ENCODE results near the gene DSG3. TPM values are rescaled to one million over a fixed set of nuclear protein-coding genes. Genes with fewer than 3 reads are reported as not detected.
A peak's percentile ranks its signal among the peaks of the same experiment; 100 is the strongest.

The DSG3 gene
- total and polyA plus RNA-seq, 10 of the 15 experiments (the other 5 are each of a cell fraction or from before 2014, with no cell fraction given) = 0.01 to 0.36 (median 0.30) TPM

DNA sequence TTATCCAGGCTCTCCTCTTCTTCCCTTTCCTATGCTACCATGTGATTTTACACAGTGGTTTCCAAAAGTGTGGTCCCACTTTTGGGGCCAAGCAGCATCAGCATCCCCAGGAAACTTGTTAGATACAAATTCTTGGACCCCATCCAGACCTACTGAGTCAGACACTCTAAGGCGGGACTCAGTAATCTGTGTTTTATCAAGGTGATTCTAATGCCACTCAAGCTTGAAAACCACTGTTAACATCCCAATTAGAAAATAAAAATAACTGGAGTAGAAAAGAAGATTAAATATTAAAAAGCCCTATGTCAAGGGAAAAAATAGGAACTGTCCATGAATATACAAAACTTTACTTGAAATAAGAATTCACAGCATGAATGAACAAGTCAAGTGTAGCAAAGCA, 61.2 kb downstream of the DSG3 start:
- 32% methylated on average over 1 of the region's 1 CpG for WGBS (ENCODE audit: insufficient coverage, insufficient replicate concordance, low lambda C conversion rate, missing lambda C conversion rate)
- ChIA-PET RAD21 (ENCODE audit: unreplicated experiment) (interaction anchor here (0.7 to 3.1 kb wide), 4 partner anchors 9 to 84 kb away, joined by 3 to 16 read pairs (median 3); no protein-coding TSS in a partner anchor), SMC1A (ENCODE audit: uncharacterized antibody, unreplicated experiment) (interaction anchor here (0.9 to 3.2 kb wide), 4 partner anchors 10 to 51 kb away, joined by 3 to 21 read pairs (median 15); partner anchors contain the start of gene DSG2), CTCF (interaction anchor here (1.2 to 1.9 kb wide), 3 partner anchors 9 to 47 kb away, joined by 4 to 7 read pairs (median 4); no protein-coding TSS in a partner anchor), POLR2A (interaction anchor here (1.0 to 3.0 kb wide), 2 partner anchors 9 to 33 kb away, joined by 3 to 9 read pairs; no protein-coding TSS in a partner anchor)
- no peak for DNase-seq (ENCODE audit: low read depth, low spot score)
- H2AFZ ChIP-seq (ENCODE audit: control insufficient read depth, low read depth, low read length) = no peak overlapping the region
- no peak for FAIRE-seq
- TF ChIP-seq POU2F2 (IDR thresholded peaks at IDR 0.05; ENCODE audit: borderline replicate concordance, low read depth, low read length) (no peak), MXI1 (IDR thresholded peaks at IDR 0.05; ENCODE audit: low read depth, low read length) (no peak)
- intact Hi-C loops (cut with micrococcal nuclease; ENCODE audit: unreplicated experiment) = no loop called here
- H3K9ac ChIP-seq (ENCODE audit: control insufficient read depth, insufficient read depth, low read length) = no peak overlapping the region
- no peak overlapping the region for H3K4me2 ChIP-seq (ENCODE audit: control insufficient read depth, insufficient read depth)
- no peaks in the 10 kb centered on the region for H3K27me3 ChIP-seq (replicated peaks in 1 of 2; ENCODE audit: control insufficient read depth in 2 of 2, insufficient read depth in 2 of 2, low read length in 1 of 2)
- H3K4me1 ChIP-seq (ENCODE audit: control insufficient read depth, insufficient read depth, low read length) = peaks cover 17% of the 10 kb centered on the region
- H3K36me3 ChIP-seq (ENCODE audit: control insufficient read depth in 2 of 2, insufficient read depth in 2 of 2, low read length in 1 of 2) = no peaks in the 10 kb centered on the region
- H4K20me1 ChIP-seq (ENCODE audit: control insufficient read depth, insufficient read depth) = no peaks in the 10 kb centered on the region
- BruUV-seq (replicated peaks) = no TSS peak
- H3K9me3 ChIP-seq (replicated peaks; ENCODE audit: control insufficient read depth, insufficient read depth, low read length) = no peaks in the 10 kb centered on the region; the same call in 2 of the 3 replicates
- H3K4me3 ChIP-seq = no peak overlapping the region
- no peak for ATAC-seq
- no peak overlapping the region for H3K27ac ChIP-seq (ENCODE audit: control insufficient read depth, insufficient read depth)
- in situ Hi-C loops (cut with MboI) = no loop called here
- H3K79me2 ChIP-seq (ENCODE audit: control insufficient read depth, insufficient read depth, low read length) = peaks cover 19% of the 10 kb centered on the region

DNA sequence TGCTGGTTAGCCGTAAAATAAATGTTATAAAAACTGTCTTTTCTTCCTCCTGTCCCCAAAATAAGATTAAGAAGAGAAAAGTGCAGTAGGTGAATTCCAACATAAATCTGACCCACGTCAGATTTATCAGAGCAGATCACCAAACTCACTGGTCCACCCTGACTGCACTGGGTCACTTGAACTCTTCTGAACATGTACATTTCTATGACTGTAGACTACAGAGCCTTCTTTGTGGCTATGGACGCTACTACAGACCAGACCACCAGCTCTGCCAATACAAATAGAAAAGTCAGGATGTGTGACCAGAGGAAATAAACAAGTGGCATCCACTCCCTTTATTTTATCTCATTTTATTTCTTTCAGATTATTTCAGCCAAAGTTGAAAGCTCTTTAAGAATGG, 62.0 kb downstream of the DSG3 start:
- H3K27me3 ChIP-seq (replicated peaks in 1 of 2; ENCODE audit: control insufficient read depth in 2 of 2, insufficient read depth in 2 of 2, low read length in 1 of 2) = no peaks in the 10 kb centered on the region
- FAIRE-seq (no peak), ATAC-seq (peak; percentile 65), DNase-seq (ENCODE audit: low read depth, low spot score) (no peak)
- no peak overlapping the region for H3K27ac ChIP-seq (ENCODE audit: control insufficient read depth, insufficient read depth)
- H3K4me1 ChIP-seq (ENCODE audit: control insufficient read depth, insufficient read depth, low read length) = peaks cover 14% of the 10 kb centered on the region
- ChIA-PET POLR2A (interaction anchor here (1.0 to 3.0 kb wide), 2 partner anchors 9 to 33 kb away, joined by 3 to 9 read pairs; no protein-coding TSS in a partner anchor), RAD21 (ENCODE audit: unreplicated experiment) (interaction anchor here (0.7 to 3.1 kb wide), 5 partner anchors 10 to 85 kb away, joined by 3 to 16 read pairs (median 3); no protein-coding TSS in a partner anchor), CTCF (interaction anchor here (0.6 to 1.9 kb wide), 4 partner anchors 10 to 85 kb away, joined by 4 to 7 read pairs (median 4); no protein-coding TSS in a partner anchor), SMC1A (ENCODE audit: uncharacterized antibody, unreplicated experiment) (interaction anchor here (0.9 to 3.2 kb wide), 5 partner anchors 10 to 50 kb away, joined by 3 to 21 read pairs (median 12); partner anchors contain the start of gene DSG2)
- H3K36me3 ChIP-seq (ENCODE audit: control insufficient read depth in 2 of 2, insufficient read depth in 2 of 2, low read length in 1 of 2) = no peaks in the 10 kb centered on the region
- in situ Hi-C loops (cut with MboI) = no loop called here
- H3K9ac ChIP-seq (ENCODE audit: control insufficient read depth, insufficient read depth, low read length) = no peak overlapping the region
- WGBS (ENCODE audit: insufficient coverage, insufficient replicate concordance, low lambda C conversion rate, missing lambda C conversion rate) = 15% methylated on average over 3 of the region's 3 CpGs
- H3K79me2 ChIP-seq (ENCODE audit: control insufficient read depth, insufficient read depth, low read length) = peaks cover 13% of the 10 kb centered on the region
- no peak overlapping the region for H3K4me2 ChIP-seq (ENCODE audit: control insufficient read depth, insufficient read depth)
- no peak overlapping the region for H2AFZ ChIP-seq (ENCODE audit: control insufficient read depth, low read depth, low read length)
- no peak overlapping the region for H3K4me3 ChIP-seq
- intact Hi-C loops (cut with micrococcal nuclease; ENCODE audit: unreplicated experiment) = no loop called here
- no TSS peak for BruUV-seq (replicated peaks)
- no peaks in the 10 kb centered on the region; the same call in 2 of the 3 replicates for H3K9me3 ChIP-seq (replicated peaks; ENCODE audit: control insufficient read depth, insufficient read depth, low read length)
- H4K20me1 ChIP-seq (ENCODE audit: control insufficient read depth, insufficient read depth) = no peaks in the 10 kb centered on the region
- TF ChIP-seq SRF (IDR thresholded peaks at IDR 0.05; ENCODE audit: low read depth in 2 of 2, low read length in 2 of 2) = no peak
- no peak for TF ChIP-seq CREB1 (IDR thresholded peaks at IDR 0.05; ENCODE audit: low read depth)
- TF ChIP-seq ATF7 (IDR thresholded peaks at IDR 0.05; ENCODE audit: low read depth) = no peak
- no peak for TF ChIP-seq KAT2A (conservative IDR thresholded peaks at IDR 0.05; ENCODE audit: control insufficient read depth, low read depth, low read length)
- TF ChIP-seq, protein P1, sequence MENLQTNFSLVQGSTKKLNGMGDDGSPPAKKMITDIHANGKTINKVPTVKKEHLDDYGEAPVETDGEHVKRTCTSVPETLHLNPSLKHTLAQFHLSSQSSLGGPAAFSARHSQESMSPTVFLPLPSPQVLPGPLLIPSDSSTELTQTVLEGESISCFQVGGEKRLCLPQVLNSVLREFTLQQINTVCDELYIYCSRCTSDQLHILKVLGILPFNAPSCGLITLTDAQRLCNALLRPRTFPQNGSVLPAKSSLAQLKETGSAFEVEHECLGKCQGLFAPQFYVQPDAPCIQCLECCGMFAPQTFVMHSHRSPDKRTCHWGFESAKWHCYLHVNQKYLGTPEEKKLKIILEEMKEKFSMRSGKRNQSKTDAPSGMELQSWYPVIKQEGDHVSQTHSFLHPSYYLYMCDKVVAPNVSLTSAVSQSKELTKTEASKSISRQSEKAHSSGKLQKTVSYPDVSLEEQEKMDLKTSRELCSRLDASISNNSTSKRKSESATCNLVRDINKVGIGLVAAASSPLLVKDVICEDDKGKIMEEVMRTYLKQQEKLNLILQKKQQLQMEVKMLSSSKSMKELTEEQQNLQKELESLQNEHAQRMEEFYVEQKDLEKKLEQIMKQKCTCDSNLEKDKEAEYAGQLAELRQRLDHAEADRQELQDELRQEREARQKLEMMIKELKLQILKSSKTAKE (IDR thresholded peaks at IDR 0.05; ENCODE audit: low read depth, poor library complexity, severe bottlenecking) = no peak
- TF ChIP-seq NR2F1 (conservative IDR thresholded peaks at IDR 0.05) = no peak
- TF ChIP-seq CEBPB (IDR thresholded peaks at IDR 0.05; ENCODE audit: borderline replicate concordance in 1 of 2, low read depth in 2 of 2, low read length in 2 of 2) = no peak
- TF ChIP-seq EZH2 (IDR thresholded peaks at IDR 0.05; ENCODE audit: borderline replicate concordance, control insufficient read depth, low read depth, low read length) = no peak
- no peak for TF ChIP-seq HDGF (IDR thresholded peaks at IDR 0.05)
- TF ChIP-seq SMAD5 (IDR thresholded peaks at IDR 0.05; ENCODE audit: low read depth) = no peak
- no peak for TF ChIP-seq BACH1 (IDR thresholded peaks at IDR 0.05; ENCODE audit: borderline replicate concordance)
- TF ChIP-seq LARP7 (IDR thresholded peaks at IDR 0.05) = no peak
- TF ChIP-seq NBN (IDR thresholded peaks at IDR 0.05) = no peak

All from GM12878 (cell line).